Stromal cell of bone marrow (primary cell): ENCODE measurements around the gene C11orf21.
"Not testable (repeated sequence)": the region's sequence is repeated elsewhere in the genome, so short reads cannot be mapped to it uniquely, and the experiment has no call there.

ENCODE experiments used
- DNase-seq: peaks from one replicate; pipeline ENCODE4 v3.0.0-alpha.2; 2012; ENCODE audit warnings: low read depth

The C11orf21 gene

DNA sequence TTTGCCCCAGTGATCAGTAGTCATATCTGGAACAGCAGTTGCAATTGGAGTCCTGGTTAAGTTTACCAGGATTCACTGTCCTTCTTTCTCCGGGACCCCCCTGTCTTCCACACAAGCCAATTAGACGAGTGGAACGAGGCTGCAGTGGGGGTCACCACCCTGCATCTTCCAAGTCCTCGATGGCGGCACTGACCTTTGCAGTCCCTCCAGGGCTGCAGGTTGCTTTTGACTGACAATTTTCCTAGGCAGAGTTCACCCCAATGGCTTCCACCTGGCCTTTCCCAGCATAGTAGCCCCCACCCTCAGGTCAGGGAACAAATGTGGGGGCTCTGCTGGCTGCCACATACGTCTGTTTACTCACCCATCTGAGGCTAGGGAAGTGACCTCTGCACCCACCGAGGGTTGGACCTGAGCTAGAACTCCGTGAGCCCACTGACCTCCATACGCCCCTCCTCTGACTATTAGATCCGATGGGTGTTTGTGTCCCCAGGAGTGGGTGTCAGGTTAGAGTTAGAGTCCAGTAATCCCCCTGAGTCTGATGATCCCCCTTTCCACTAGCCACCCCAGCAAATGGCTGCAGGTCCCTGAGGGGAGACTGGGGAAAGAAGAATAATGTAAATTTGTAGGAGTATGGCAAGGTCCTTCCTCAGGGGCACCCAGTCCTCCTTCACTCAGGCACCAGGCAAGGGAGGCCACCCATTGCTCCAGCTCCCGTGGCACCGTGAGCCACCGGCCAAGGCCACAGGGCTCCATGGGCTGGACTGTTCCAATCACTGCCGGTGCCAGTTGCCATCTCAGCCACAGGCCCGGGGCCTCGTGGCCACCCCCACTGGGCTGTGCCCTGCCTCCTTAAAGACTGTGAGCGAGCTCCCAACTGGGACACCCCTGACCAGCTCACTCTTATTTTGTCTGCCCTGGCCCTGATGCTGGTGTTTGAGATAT lies 5.5 kb downstream of the C11orf21 start:
- DNase-seq = no peak

DNA sequence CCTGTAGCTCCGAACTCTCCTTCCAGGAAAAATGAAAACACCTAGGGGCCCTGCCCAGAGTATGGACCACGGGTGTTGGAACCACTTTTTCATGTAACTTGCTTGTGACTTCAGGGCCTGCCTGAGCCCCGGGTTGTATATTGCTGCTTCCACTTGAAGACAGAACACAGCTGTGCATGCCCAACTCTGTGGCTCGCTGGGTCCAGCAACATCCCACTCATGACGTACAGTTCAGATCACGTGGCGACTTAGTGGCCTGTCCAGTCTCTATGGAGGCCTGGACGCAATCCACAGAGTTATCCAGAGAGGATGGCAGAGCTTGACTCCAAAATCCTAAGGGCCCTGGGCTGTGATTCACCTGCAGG lies 6.8 kb downstream of the C11orf21 start:
- DNase-seq = no peak

DNA sequence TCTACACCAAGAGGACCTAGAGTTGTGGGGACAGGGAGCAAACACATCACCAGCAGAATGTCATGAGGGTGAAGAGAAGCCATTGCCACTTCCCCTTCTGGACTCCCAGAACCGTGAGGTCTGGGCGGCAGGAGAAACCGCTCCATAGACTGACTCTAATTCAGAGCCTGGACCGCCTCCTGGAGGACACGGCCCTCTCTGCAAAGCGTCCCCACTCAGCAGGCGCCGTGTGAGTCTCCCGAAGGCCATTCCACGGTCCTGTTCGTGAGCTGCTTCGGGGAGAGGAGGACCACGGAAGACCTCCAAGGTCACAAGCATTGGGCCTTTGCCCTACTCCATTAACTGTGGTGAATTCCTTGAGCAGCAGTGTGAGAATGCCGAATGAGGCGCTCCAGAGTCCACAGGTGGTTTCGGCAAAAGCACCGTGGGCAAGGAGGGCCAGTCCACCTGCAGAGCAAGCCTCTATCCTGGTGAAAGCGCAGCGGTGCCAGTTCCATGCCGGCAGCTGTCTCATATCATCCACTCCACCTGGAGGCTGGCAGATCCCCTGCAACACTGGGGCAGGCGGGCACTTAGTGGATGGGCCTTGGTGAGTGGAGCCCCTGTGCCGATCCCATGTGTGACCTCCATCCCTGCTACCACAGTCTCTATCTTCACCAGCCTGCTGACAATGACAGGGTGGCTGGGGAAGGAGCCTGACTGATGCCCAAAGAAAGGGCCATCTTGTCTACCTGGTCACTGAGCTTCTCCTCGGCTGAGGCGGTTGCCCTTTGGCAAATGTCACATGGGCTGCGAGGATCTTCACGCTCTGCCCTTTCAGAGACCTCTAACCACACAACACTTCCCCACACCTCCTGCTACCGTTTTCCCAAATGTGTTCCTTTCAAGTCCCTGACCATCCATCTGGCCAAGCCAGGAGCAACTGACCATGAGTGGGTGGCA lies 7.5 kb downstream of the C11orf21 start:
- DNase-seq = no peak

DNA sequence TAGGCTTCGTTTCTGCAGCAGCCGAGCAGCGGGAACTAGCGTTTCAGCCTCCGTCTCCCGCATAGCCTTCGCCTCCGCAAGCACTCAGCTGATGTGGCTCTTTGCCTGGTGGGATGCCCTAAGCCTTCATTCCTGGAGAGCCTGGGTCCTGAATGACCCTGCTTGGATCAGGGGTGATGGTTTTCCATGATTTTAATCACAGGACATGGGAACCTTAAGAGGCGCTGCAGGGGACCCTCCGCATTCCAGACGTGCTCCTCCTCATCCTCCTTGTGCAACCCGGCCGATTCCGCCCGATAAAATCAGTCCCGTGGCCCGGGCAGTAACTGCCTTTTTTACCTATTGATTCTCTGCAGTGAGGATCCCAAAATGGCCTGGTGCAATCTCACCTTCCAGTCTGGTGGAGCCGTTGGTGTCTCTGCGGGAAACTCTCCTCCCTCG lies 8.2 kb downstream of the C11orf21 start:
- DNase-seq = no peak

DNA sequence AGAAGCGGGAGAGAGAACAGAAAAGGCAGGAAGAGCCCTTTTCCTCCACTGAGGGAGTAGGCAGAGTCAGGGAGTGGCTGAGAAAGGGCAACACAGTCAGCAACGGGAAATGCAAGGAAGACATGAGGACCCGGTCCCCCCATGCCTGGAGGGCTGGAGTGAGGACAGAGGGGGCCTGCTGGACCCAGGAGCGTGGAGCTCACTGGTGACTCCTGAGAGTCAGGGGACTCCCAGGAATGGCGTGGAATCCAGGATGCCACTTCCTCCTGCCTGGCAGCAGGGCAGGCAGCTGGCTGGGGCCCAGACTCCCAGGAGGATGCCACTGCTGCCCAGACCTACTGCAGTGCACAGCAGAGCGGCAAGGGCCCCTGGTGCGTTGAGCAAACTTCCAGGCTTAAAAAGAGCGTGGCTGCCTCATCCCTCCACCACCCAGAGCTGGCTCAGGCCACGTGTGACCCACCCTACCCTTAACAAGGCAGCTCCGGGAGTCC lies 11.3 kb downstream of the C11orf21 start:
- no peak for DNase-seq

DNA sequence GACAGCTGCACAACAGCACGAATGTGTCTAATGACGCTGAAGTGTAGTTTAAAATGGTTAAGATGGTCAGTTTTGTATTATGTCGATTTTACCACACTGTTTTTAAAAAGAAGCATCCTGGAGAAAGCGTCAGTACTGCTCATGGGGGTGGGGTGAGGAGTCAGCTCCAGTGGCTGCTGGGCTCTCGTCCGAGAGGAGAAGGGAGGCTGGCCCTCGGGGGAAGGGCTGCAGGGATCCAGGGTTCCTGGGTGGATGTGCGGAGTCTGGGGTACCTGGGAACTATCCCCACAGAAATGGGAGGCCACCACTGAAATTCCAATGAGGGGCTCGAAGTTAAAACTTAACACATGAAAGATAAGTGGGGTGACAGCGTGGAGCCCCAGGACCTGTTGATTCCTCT lies 11.9 kb downstream of the C11orf21 start:
- no peak for DNase-seq

DNA sequence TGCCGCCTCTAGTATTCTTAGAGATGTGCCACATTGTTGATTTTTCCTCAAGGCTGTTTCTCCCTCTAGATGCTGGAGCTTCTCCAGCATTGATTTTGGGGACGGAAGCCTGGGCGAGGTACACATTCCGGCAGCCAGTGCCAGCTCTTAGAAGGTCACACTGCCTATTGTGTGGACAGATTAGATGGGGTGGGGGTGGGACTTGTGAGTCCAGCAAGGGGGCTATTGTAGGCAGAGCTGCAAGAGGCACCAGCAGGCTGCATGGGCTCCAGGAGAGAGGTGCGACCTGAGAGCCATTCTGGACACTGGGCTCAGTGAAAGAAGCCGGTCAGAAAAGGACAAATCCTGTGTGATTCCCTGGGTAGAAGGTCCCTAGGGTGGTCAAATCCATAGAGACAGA lies 12.4 kb downstream of the C11orf21 start:
- DNase-seq = no peak

DNA sequence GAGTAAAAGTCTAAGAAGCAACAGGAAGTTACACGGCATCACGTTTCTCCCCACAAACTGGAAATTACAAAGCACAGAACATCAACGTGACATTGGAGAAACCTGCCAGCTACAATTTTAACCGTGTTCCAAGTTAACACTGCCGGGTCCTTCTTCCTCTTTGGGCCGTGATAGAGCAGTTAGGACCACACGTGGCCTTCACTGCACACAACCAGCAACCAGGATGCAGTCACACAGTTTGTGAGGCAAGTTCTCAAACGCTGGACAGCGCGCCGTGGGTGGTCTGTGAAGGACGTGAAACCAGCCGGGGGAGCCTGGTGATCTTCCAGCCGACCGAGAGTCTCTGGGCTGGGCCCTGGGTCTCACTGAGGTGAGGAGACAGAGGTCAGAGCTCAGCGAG lies 14.6 kb downstream of the C11orf21 start:
- DNase-seq = no peak

DNA sequence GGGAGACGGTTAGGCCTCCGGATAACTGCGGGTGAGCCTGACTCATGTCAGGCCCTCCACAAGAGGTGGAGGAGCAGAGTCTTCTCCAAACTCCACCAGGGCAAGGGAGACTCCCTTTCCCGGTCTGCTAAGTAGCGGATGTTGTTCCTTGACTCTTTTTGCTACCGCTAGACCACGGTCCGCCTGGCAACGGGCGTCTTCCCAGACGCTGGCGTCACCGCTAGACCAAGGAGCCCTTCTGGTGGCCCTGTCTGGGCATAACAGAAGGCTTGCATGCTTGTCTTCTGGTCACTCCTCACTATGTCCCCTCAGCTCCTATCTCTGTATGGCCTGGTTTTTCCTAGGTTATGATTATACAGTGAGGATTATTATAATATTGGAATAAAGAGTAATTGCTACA lies 15.4 kb downstream of the C11orf21 start:
- DNase-seq = not testable (repeated sequence)

DNA sequence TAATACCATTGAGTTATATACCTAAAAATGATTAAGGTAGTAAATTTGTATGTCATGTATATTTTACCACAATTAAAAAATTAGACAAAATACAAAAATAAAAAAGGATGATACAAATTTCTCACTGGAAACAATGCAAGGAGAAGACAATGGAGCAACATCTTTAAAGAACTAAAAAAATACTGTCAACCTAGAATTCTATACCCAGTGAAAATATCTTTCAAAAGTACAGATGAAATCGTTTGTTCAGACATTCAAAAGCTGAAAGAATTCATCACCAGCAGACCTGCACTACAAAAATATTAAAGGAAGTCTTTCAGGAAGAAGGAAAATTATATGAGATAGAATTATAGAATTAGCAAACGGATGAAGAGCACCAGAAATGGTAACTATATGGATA lies 21.5 kb downstream of the C11orf21 start:
- DNase-seq = no peak

DNA sequence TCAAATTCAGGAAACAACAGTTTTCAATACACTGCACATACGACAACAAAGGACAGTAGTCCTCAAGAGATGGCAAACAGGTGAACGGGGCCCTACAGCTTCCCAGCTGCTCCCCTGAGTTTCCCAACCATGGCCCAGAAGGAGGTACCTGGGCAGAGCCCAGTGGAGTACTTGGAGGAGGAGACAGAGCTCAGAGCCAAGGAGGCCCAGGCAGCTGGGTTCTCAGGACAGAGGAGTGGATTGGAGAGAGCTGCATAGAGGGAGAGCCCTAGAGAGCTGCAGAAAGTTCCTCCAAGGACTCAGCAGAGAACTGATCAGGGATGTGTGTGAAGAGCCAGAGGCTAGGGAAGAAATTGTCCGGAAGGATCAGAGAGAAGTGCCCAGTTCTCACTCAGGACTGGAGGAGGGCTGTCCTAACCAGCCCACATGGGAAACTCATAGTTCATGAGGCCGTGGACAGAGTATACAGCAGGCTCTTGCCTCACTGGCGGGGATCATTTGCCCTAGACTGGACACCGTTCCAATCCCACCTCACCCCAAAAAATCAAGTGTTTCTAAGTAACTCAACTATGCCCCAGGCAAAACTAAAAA lies 23.7 kb downstream of the C11orf21 start:
- no peak for DNase-seq

DNA sequence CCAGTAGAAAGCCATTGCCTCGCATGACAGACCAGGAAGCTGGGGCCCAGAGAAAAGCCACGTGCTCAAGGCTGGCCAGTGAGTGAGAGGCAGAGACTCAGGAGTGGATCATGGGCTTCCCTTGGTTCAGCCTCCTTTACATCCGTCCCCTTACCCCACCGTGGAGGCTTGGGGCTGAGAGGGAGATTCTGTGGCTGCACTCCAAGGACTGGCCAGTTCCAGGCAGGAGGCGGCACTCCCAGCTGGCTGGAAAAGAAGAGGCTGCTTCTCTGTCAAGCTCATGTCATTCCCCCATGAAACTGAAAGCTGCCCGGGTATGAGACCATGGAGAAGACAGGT lies 24.7 kb downstream of the C11orf21 start:
- no peak for DNase-seq

DNA sequence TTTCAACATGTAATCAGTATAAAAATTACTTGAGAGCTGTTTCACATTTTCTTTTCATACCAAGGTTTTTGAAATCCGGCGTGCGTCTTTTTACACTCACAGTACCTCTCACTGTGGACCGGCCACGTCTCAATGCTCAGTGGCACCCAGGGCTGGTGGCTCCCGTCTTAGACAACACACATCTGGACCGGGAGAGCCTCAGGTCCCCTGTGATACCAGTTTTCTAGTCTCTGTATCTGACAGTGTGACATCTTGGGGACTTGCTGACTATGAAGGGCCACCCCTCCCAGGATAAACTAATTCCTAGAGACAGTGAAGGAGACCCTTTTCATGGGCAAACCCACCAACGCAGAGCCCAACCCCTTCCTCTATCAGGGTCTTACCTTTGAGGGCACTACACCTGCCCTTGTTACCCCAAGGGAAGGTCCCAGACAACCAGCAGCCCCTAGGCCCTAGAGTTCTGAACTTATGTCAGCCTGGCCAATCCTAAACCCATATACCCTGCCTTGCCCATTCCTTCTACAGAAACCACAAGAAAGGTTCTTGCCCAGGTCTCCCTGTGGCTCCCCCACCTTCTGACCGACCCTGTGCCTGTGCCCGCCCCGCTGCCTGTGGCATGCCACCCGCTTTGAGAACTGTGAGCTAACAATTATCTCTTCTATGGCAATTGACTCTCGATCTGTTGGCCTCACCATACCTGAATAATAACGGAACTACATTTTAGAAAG lies 25.3 kb downstream of the C11orf21 start:
- no peak for DNase-seq

DNA sequence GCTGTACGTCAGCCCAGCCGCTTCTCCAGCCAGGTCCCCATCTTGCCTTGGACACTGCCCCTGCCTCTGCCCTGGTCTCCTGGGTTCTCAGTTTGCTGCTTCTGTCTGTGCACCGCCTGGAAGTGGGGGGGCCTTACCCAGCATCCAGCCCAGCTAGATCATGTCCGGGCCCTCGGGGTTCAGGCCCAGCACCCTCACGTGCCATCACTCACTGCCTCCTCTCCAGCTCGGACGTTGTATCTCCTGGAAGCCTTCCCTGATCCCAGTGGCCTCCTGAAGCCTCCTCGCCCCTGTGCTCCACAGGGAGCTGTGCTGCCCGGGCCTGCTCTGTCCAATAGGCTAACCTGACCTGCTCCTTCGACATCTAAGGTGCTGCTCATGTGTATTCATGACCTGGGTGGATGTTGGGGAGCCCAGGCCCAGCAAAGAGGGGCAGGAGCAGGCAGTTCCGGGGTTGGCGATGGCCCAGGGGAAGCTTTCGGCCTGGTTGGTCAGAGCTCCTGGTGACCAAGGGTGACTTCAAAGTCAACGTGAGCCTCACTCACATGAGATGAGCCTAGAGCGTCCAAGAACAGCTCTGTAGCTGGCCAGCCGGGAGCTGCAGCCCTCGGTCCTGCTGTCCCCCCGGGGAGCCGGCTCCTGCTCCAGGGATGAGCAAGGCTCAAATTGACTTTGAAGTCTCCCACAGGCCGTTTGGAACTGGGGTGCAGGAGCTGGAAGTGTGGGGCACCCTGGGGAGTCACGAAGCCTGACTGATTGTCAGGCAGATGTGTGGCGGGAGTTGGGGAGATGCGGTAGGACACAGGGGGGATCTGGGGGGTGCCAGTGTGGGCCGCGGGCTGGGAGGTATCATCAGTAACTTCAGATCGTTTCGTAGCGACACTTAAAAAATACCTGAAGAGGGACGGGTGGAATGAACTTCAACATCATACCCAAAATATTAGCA lies 26.1 kb downstream of the C11orf21 start:
- no peak for DNase-seq

DNA sequence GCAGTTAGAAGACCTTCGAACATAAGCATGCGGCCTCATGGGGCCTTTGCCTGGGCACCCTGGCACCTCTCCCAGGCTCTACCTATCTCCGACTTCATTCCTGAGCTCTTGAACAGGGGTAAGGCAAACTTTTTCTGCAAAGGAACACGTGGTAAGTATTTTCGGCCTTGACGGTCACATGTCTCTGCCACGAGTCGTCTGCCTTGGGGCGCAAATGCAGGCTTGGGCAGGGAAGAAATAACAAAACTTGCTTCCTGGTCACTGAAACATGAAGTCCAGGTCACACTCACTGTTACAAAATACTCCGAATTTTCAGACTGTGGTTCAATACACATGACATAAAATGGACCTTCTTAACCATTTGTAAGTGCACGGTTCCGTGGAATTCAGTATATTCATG lies 27.9 kb downstream of the C11orf21 start:
- DNase-seq = no peak

DNA sequence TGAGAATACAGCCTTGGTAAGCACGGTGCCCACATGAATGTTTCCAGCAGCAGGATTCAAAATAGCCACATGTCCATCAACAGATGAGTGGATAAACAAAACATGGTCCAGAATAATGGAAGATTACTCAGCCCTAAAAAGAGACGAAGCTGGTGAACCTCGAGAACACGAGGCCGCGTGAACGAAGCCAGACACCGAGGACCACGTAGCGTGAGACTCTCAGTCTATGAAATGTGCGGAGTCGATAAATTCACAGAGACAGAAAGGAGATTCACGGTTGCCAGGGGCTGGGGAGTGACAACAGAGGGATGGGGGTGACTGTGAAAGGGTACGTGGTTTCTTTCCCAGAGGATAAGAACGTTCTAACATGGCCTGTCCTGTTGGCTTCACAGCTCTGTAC lies 28.4 kb downstream of the C11orf21 start:
- DNase-seq = no peak

DNA sequence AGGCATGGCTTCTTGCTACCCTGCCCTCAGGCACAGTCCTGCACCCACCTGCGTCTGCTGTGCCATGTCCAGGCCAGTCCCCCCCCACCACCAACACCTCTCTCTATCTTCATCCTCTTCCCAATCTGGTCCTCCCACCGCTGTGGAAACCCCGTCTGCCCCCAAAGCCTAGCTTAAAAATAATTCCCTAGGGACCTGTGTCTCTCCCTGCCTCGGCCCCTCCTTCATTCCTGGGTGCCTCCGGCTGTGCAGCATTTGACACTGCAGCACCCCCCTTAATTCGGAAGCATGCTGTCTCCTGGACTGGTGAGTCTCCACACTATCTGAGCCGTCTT lies 28.8 kb downstream of the C11orf21 start:
- no peak for DNase-seq

DNA sequence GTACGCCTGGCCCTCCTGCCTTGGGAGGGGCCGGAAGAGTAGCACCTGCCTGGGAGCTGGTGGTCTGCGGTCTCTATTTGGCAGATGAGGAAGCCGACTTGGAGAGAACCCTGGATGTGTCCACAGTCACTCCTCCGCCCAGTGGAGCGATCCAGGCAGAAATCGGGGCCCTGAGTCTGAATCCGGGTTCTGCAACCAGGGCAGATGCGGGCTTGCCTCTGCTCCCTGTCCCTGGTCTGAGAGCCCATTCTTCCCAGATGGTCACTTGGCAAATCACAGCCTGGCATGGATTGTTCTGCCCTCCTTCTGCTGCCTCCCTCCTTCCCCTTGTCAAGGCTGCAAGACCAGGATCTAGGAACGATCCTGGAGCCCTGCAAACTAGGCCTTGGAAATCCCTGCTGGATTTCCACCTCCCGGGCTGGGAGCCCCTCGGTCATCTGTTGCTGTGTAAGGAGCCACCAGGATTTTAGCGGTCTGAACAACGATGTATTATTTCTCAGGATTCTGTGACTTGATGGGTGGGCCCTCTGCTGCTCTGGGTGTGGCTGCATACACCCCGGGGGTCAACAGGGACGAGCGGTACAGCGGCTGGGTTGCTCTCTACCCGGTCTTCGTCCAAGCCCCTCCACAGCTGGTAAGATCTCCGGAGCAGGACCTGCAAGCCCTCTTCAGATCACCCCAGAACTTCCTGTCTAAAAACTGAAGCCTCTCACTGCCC lies 29.3 kb downstream of the C11orf21 start:
- DNase-seq = no peak

DNA sequence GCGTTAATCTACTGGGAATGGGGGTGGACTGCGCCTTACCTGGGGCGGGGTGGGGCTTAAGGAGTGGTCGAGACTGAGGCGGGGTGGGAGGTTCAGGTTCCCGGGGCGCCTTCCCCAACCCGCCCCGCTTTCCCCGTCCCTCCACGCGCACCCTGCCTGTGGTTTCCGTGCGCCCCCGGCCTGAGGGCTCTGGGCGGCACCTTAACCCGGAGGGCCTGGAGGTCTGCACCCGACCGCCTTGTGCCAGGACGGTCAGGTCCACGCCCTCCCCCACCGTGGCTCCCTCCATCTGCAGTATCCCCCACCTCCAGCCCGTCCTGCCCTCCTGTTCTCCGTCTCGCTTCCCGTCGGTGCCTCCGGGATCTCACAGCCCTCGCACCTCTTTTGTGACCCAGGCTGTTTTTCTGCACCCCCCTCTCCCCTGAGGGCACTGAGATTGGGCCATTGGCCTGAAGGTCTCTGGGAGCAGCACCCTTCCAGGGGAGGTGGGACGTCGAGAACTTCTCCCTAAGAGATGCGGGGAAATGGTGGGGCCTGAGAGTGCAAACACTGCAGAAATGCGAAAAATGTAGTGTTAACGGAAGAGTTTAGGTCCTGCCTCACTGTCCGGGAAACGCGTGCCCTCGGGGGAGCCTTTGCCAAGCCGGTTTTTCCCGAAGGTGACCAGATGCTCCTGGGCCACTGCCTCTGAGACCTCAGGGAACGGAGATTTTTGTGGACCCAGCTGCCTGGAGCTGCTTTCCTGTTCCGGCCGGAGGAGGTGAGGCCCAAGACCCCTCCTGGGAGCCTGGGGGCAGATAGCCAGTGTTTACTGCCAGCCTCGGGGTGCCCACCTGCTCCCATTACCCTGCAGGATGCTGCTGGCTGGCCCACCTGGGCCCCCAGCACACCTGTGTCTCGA lies 30.1 kb downstream of the C11orf21 start:
- DNase-seq = no peak
